ENCODE measurements around the gene RAB10. TPM values are rescaled to one million over a fixed set of nuclear protein-coding genes. Genes with fewer than 3 reads are reported as not detected.

Gene RAB10
- total RNA-seq, 1 donor from 2014 or later = 79.3 TPM

DNA sequence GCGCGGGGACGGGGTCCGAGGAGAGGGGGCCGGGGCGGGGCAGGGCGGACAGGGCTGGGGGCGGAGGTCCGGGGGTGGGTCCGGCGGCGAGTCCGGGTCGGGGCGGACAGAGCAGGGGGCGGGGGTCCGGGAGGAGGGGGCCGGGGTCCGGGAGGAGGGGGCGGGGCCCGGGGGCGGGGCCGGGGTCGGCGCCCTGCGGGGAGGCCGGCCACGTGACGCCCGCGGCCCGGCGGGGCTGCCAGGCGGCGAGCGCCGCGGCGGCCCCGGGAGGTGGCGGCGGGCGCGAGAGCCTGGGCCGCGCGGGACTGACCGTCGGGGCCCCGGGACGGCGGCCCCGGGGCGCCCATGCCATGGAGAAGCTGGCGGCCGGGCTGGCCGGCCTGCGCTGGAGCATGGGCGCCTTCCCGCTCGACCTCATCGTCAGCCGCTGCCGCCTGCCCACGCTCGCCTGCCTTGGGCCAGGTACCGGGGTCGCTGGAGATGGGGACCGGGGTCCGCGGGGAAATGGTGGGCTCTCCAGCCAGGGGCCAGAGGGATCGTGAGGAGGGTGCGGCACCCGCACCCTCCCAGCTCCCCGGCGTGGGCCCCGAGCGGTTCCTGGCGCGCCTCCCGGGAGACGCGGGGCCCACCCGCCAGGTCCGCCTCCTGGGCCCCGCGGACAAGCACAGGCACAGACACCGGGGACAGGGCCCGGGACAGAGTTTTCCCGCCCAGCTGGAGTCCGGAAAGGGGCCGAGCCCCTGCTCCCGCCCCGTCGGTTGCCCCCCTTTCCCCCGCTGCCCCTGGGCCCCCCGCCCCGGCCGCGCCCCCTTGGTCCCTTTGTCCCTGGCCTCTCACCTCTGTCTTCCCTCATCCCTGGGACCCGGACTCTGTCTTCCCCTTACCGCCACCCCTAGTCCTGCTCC lies 139.2 kb downstream of the RAB10 start, which contains the start of gene GAREM2:
TSS of gene GAREM2 (plus strand) at position 218 of the 905 bp plus-strand sequence. CDS start at position 351, 133 bp downstream.
- TF ChIP-seq, protein P1, sequence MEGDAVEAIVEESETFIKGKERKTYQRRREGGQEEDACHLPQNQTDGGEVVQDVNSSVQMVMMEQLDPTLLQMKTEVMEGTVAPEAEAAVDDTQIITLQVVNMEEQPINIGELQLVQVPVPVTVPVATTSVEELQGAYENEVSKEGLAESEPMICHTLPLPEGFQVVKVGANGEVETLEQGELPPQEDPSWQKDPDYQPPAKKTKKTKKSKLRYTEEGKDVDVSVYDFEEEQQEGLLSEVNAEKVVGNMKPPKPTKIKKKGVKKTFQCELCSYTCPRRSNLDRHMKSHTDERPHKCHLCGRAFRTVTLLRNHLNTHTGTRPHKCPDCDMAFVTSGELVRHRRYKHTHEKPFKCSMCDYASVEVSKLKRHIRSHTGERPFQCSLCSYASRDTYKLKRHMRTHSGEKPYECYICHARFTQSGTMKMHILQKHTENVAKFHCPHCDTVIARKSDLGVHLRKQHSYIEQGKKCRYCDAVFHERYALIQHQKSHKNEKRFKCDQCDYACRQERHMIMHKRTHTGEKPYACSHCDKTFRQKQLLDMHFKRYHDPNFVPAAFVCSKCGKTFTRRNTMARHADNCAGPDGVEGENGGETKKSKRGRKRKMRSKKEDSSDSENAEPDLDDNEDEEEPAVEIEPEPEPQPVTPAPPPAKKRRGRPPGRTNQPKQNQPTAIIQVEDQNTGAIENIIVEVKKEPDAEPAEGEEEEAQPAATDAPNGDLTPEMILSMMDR (IDR thresholded peaks at IDR 0.05) = no peak
- Mint-ChIP-seq H3K4me1 (peaks cover 16% of the 10 kb centered on the region), H3K36me3 (ENCODE audit: low read depth) (no peaks in the 10 kb centered on the region), H3K4me3 (peak within 1 kb of the TSS; percentile 84), H3K27ac (peak within 1 kb of the TSS; percentile 50), H3K9me3 (no peaks in the 10 kb centered on the region), H3K27me3 (peaks cover 42% of the 10 kb centered on the region)
- POLR2A ChIA-PET = interaction anchor here (1.2 kb wide), 1 partner anchor 11 kb away, joined by 3 read pairs; no protein-coding TSS in a partner anchor
- intact Hi-C loops (cut with micrococcal nuclease) = no loop called here
- ATAC-seq (ENCODE audit: low read depth) (peak; percentile 26), DNase-seq (no peak)
- CTCF ChIA-PET = no interaction called here

DNA sequence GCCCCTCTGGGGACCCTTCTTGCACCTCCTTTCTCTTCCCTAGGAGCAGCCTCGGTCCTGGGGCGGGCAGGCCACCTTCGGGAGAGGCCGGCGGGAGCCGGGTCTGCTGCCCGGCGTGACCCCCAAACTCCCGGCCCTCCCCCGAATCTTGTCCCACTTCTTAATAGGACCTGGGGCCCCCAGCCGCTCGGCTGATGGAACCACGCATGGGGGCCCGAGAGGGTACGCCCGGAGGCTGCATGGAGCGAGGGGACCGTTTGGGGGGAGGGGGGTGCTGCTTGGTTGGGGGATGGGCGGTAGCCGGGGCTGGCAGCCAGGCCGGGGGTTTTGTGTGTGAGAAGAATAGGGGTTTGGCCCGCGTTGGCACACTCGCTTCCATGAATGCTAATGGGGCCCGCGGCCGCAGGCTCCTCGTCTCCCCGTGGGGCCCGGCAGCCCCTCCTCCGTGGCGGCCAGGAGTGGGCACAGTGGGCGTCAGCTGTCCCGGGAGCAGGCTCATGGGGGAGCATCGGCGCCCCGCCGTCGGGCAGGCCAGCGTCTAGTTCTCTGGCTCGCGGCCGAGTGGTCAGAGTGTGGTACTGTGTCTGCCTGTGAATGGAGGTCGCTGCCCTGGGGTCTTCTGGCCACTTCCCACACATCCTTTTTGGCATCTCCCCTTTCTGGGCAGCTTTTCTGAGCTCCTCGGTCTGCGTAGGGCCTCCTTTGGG lies 140.0 kb downstream of the RAB10 start:
- ChIA-PET CTCF (no interaction called here), POLR2A (interaction anchor here (2.1 kb wide), 1 partner anchor 11 kb away, joined by 5 read pairs; no protein-coding TSS in a partner anchor)
- H3K9me3 Mint-ChIP-seq = no peaks in the 10 kb centered on the region
- intact Hi-C loops (cut with micrococcal nuclease) = no loop called here
- no peak for DNase-seq
- H3K27me3 Mint-ChIP-seq = peaks cover 42% of the 10 kb centered on the region
- ATAC-seq (ENCODE audit: low read depth) = no peak
- peaks cover 19% of the 10 kb centered on the region for H3K4me1 Mint-ChIP-seq
- no peak overlapping the region for H3K27ac Mint-ChIP-seq
- TF ChIP-seq, protein P1 (IDR thresholded peaks at IDR 0.05) = no peak
- H3K36me3 Mint-ChIP-seq (ENCODE audit: low read depth) = no peaks in the 10 kb centered on the region
- peak overlapping the region; percentile 60 for H3K4me3 Mint-ChIP-seq

DNA sequence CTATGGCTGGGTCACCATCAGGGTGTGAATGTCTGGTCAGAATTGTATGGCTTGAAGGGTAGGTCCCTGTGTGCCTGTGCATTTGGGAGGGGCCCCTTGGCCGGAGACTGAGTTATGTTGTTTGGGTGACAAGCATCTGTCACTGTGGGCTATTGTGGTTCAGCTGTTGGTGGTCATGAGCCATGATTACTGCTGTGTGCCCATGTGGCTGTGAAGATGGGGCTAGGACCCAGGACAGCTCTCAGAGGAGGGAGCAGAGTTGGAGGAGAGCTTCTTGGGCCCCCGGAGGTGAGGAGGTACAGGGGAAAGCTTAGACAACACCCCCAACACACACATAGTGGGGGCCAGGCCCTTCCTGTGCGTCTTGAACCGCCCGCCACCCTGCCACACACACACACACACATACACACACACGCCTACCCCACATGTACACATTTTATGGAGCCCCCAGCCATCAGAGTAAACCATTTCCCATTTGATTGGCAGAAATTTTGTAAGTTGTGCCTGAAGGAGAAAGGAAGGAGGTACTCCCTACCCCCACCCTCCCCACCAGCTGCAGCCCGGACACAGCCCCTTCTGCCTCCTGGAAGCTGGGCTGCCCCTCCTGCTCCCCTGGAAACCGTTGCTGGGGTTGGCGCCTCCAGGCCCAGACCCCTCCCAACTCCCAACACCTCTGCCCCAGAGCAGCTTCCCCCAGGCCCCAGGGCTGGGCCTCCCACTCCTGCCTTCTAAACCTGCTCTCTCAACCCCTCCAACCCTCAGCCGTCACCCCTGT lies 141.0 kb downstream of the RAB10 start:
- ATAC-seq (ENCODE audit: low read depth) (no peak), DNase-seq (no peak)
- Mint-ChIP-seq H3K27me3 (peaks cover 40% of the 10 kb centered on the region), H3K9me3 (no peaks in the 10 kb centered on the region), H3K4me3 (peak overlapping the region; percentile 60), H3K36me3 (ENCODE audit: low read depth) (no peaks in the 10 kb centered on the region), H3K27ac (no peak overlapping the region), H3K4me1 (peaks cover 23% of the 10 kb centered on the region)
- intact Hi-C loops (cut with micrococcal nuclease) = no loop called here
- TF ChIP-seq, protein P1 (IDR thresholded peaks at IDR 0.05) = no peak
- ChIA-PET POLR2A (interaction anchor here (2.1 kb wide), 1 partner anchor 10 kb away, joined by 5 read pairs; no protein-coding TSS in a partner anchor), CTCF (interaction anchor here (0.8 kb wide), 1 partner anchor 10 kb away, joined by 3 read pairs; no protein-coding TSS in a partner anchor)

DNA sequence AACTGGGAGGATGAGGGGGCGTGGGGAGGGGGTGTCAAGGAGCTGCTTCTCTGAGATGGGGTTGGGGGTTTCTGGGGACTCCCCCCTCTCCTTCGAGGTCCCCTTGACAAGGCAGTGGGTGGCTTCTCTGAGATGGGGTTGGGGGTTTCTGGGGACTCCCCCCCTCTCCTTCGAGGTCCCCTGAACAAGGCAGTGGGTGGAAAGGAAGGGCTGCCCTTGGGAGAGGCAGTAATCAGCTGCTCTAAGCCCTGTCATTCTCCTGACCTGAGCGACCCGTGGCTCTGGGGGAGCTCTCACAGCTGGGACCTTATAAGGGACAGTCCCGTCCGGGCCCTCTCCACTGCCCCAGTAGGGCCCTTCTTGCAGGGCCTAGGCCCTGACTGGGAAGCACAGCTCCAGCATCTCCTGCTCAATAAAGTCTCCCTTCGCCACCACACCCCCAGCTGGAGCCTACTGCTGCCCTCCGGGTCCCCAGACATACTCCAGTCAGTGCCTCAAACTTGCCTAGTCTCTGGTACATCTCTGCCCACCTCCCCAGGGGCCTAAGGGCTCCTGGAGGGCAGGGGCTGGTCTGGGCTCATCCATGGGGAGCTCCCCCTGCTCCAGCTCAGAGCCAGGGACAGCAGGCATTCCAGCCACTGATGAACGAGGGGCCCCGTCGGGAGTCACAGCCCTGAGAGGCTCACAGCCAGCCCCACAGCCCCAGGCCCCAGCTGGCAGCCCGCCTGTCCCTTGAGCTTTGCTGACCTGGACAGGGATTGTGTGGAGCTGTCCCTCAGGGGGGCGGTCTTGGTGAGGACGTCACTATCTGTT lies 141.8 kb downstream of the RAB10 start:
- H3K27me3 Mint-ChIP-seq = peaks cover 43% of the 10 kb centered on the region
- H3K4me3 Mint-ChIP-seq = no peak overlapping the region
- no peaks in the 10 kb centered on the region for H3K9me3 Mint-ChIP-seq
- intact Hi-C loops (cut with micrococcal nuclease) = no loop called here
- TF ChIP-seq, protein P1 (IDR thresholded peaks at IDR 0.05) = no peak
- ChIA-PET CTCF (interaction anchor here (0.6 kb wide), 1 partner anchor 9 kb away, joined by 3 read pairs; no protein-coding TSS in a partner anchor), POLR2A (interaction anchor here (2.1 kb wide), 1 partner anchor 9 kb away, joined by 5 read pairs; no protein-coding TSS in a partner anchor)
- peaks cover 25% of the 10 kb centered on the region for H3K4me1 Mint-ChIP-seq
- DNase-seq (no peak), ATAC-seq (ENCODE audit: low read depth) (no peak)
- H3K27ac Mint-ChIP-seq = no peak overlapping the region
- H3K36me3 Mint-ChIP-seq (ENCODE audit: low read depth) = no peaks in the 10 kb centered on the region

Data from activated B cell treated with CpG ODN at 0.5 μM for 24 hours (primary cell).